PC-9 (cell line): ENCODE data around the gene BABAM1.

Experiments used
- CTCF ChIP-seq: fragments of 200-600 bp; sonication (generic); conservative IDR thresholded peaks from 2 replicates; pipeline ENCODE4 v1.6.1; 2017; ENCODE audit warnings: mixed run types, antibody characterized with exemption, mild to moderate bottlenecking, moderate library complexity
- EZH2 ChIP-seq: fragments of 200-600 bp; sonication (generic); IDR thresholded peaks from 2 replicates; pipeline ENCODE4 v1.8.0; 2017; ENCODE audit warnings: antibody characterized with exemption, low read depth

- no peak; the same call in 1 of the 2 replicates for TF ChIP-seq CTCF
- no peak for TF ChIP-seq EZH2
Observed at GRCh38 chr19:17289489-17289888, 22.2 kb downstream of the BABAM1 start.
